ENCODE measurements around the gene FTSJ1.

The FTSJ1 gene

GRCh38 chrX:48489296-48489695, 13.3 kb downstream of the FTSJ1 start:
- no peaks in the 10 kb centered on the region for H3K27me3 ChIP-seq (replicated peaks; ENCODE audit: insufficient read depth, low read length)
- H3K36me3 ChIP-seq (replicated peaks; ENCODE audit: insufficient read depth, low read length), result no peaks in the 10 kb centered on the region; the same call in 1 of the 2 replicates
- no peaks in the 10 kb centered on the region for H3K9me2 ChIP-seq (replicated peaks; ENCODE audit: insufficient read depth, low read length)
- H3K79me2 ChIP-seq (ENCODE audit: low read length), result no peaks in the 10 kb centered on the region
- no peaks in the 10 kb centered on the region for H4K20me1 ChIP-seq (ENCODE audit: insufficient read depth, low read length)
- no peaks in the 10 kb centered on the region for H3K4me1 ChIP-seq (ENCODE audit: low read length)
- no peak for TF ChIP-seq EZH2phosphoT487 (IDR thresholded peaks at IDR 0.05; ENCODE audit: low read length)
- no peak for TF ChIP-seq CTCF (IDR thresholded peaks at IDR 0.05; ENCODE audit: low read length)
- no peak for TF ChIP-seq EZH2 (optimal IDR thresholded peaks at IDR 0.05; ENCODE audit: low read depth, low read length)
- no peaks in the 10 kb centered on the region for H3F3A ChIP-seq (ENCODE audit: insufficient read depth, low read length)
- H3K4me2 ChIP-seq (ENCODE audit: low read depth, low read length), result no peak overlapping the region
- no peak overlapping the region for H2AFZ ChIP-seq (ENCODE audit: low read length)
- no peak overlapping the region for H3K27ac ChIP-seq (ENCODE audit: low read length)
- DNase-seq, result no peak
- H3K4me3 ChIP-seq (ENCODE audit: low read length), result no peak overlapping the region
- H3K9ac ChIP-seq (ENCODE audit: low read length), result no peak overlapping the region
- H3K9me3 ChIP-seq (replicated peaks; ENCODE audit: insufficient read depth, low read length), result no peaks in the 10 kb centered on the region

- Histone ChIP-seq H3K4me1 (ENCODE audit: low read length) (no peaks in the 10 kb centered on the region), H3K79me2 (ENCODE audit: low read length) (no peaks in the 10 kb centered on the region), H3K27ac (ENCODE audit: low read length) (no peak overlapping the region), H3K4me3 (ENCODE audit: low read length) (no peak overlapping the region), H4K20me1 (ENCODE audit: insufficient read depth, low read length) (no peaks in the 10 kb centered on the region), H3K4me2 (ENCODE audit: low read depth, low read length) (no peak overlapping the region), H3K9me3 (replicated peaks; ENCODE audit: insufficient read depth, low read length) (no peaks in the 10 kb centered on the region), H2AFZ (ENCODE audit: low read length) (no peak overlapping the region), H3K36me3 (replicated peaks; ENCODE audit: insufficient read depth, low read length) (no peaks in the 10 kb centered on the region), H3F3A (ENCODE audit: insufficient read depth, low read length) (no peaks in the 10 kb centered on the region), H3K9ac (ENCODE audit: low read length) (no peak overlapping the region), H3K9me2 (replicated peaks; ENCODE audit: insufficient read depth, low read length) (no peaks in the 10 kb centered on the region), H3K27me3 (replicated peaks; ENCODE audit: insufficient read depth, low read length) (no peaks in the 10 kb centered on the region)
- no peak for DNase-seq
- TF ChIP-seq EZH2 (optimal IDR thresholded peaks at IDR 0.05; ENCODE audit: low read depth, low read length) (no peak), EZH2phosphoT487 (IDR thresholded peaks at IDR 0.05; ENCODE audit: low read length) (no peak), CTCF (IDR thresholded peaks at IDR 0.05; ENCODE audit: low read length) (no peak)
Observed at GRCh38 chrX:48489892-48490291, 13.9 kb downstream of the FTSJ1 start.

- TF ChIP-seq EZH2 (optimal IDR thresholded peaks at IDR 0.05; ENCODE audit: low read depth, low read length) (no peak), EZH2phosphoT487 (IDR thresholded peaks at IDR 0.05; ENCODE audit: low read length) (no peak), CTCF (IDR thresholded peaks at IDR 0.05; ENCODE audit: low read length) (no peak)
- Histone ChIP-seq H3K9me3 (replicated peaks; ENCODE audit: insufficient read depth, low read length) (no peaks in the 10 kb centered on the region), H3K4me1 (ENCODE audit: low read length) (no peaks in the 10 kb centered on the region), H3K79me2 (ENCODE audit: low read length) (no peaks in the 10 kb centered on the region), H3K4me2 (ENCODE audit: low read depth, low read length) (no peak overlapping the region), H3K9me2 (replicated peaks; ENCODE audit: insufficient read depth, low read length) (no peaks in the 10 kb centered on the region), H3F3A (ENCODE audit: insufficient read depth, low read length) (no peaks in the 10 kb centered on the region), H4K20me1 (ENCODE audit: insufficient read depth, low read length) (no peaks in the 10 kb centered on the region), H3K9ac (ENCODE audit: low read length) (no peak overlapping the region), H3K36me3 (replicated peaks; ENCODE audit: insufficient read depth, low read length) (no peaks in the 10 kb centered on the region), H2AFZ (ENCODE audit: low read length) (no peak overlapping the region), H3K27me3 (replicated peaks; ENCODE audit: insufficient read depth, low read length) (no peaks in the 10 kb centered on the region), H3K4me3 (ENCODE audit: low read length) (no peak overlapping the region), H3K27ac (ENCODE audit: low read length) (no peak overlapping the region)
- DNase-seq, result no peak
Observed at GRCh38 chrX:48490661-48491060, 14.7 kb downstream of the FTSJ1 start.

Measured in MM.1S (cell line).